IPS DF 4.7 (cell line): ENCODE measurements around the gene MNS1.
A peak's percentile ranks its signal among the peaks of the same experiment; 100 is the strongest.
"Not testable (repeated sequence)": the region's sequence is repeated elsewhere in the genome, so short reads cannot be mapped to it uniquely, and the experiment has no call there.

Experiments used
- DNase-seq: peaks from one replicate; pipeline ENCODE4 v3.0.0-alpha.2; 2013; ENCODE audit warnings: low spot score; ENCODE audit errors: extremely low read depth

Gene MNS1

GRCh38 chr15:56464893-56465520, at the start of gene MNS1:
MNS1 (minus strand) TSS chr15:56465137; CDS start chr15:56464972, 165 bp downstream.
- DNase-seq, result peak; percentile 84

GRCh38 chr15:56496635-56497034, 31.7 kb upstream of the MNS1 start:
- peak; percentile 28 for DNase-seq

- no peak for DNase-seq
These were observed 30.6 kb upstream of the MNS1 start for GRCh38 chr15:56495533-56495932.

GRCh38 chr15:56495053-56495452, 30.1 kb upstream of the MNS1 start:
- no peak for DNase-seq

GRCh38 chr15:56492791-56493555, 28.0 kb upstream of the MNS1 start:
- DNase-seq, result no peak

- no peak for DNase-seq
These were observed 27.3 kb upstream of the MNS1 start for GRCh38 chr15:56492236-56492635.

- peak; percentile 41 for DNase-seq
These were observed 26.3 kb upstream of the MNS1 start for GRCh38 chr15:56491110-56491722.

GRCh38 chr15:56490461-56490860, 25.5 kb upstream of the MNS1 start:
- DNase-seq, result no peak

GRCh38 chr15:56486206-56486605, 21.3 kb upstream of the MNS1 start:
- DNase-seq, result not testable (repeated sequence)

GRCh38 chr15:56485426-56485825, 20.5 kb upstream of the MNS1 start:
- not testable (repeated sequence) for DNase-seq

- no peak for DNase-seq
These were observed 19.4 kb upstream of the MNS1 start for GRCh38 chr15:56484287-56484686.

- no peak for DNase-seq
These were observed 10.4 kb upstream of the MNS1 start for GRCh38 chr15:56475351-56475750.

GRCh38 chr15:56473017-56473416, 8.1 kb upstream of the MNS1 start:
- DNase-seq, result no peak

GRCh38 chr15:56472278-56472677, 7.3 kb upstream of the MNS1 start:
- no peak for DNase-seq

- DNase-seq, result no peak
These were observed 6.6 kb upstream of the MNS1 start for GRCh38 chr15:56471440-56472069.

GRCh38 chr15:56469483-56469882, 4.5 kb upstream of the MNS1 start:
- no peak for DNase-seq

- DNase-seq, result no peak
These were observed 3.5 kb upstream of the MNS1 start for GRCh38 chr15:56468401-56468800.

GRCh38 chr15:56467616-56468015, 2.7 kb upstream of the MNS1 start:
- DNase-seq, result no peak

- no peak for DNase-seq
These were observed 4.0 kb downstream of the MNS1 start for GRCh38 chr15:56460947-56461346.

- no peak for DNase-seq
These were observed 4.9 kb downstream of the MNS1 start for GRCh38 chr15:56460071-56460470.

- no peak for DNase-seq
These were observed 5.8 kb downstream of the MNS1 start for GRCh38 chr15:56459096-56459495.

- DNase-seq, result no peak
These were observed 8.7 kb downstream of the MNS1 start for GRCh38 chr15:56456229-56456628.
